OCI-LY7 (cell line): Measurements from ENCODE around the gene PLEKHM3. TPM values are rescaled to one million over a fixed set of nuclear protein-coding genes. Genes with fewer than 3 reads are reported as not detected.

ENCODE experiments used
- BruUV-seq: library from RNA; stranded (reverse); fragments of 400-500 nt; replicated peaks from 2 replicates; lab custom pipeline; 2021; lab: Mats Ljungman, UMichigan
- CTCF ChIA-PET: fragments of 300-600 bp; sonication (Branson Sonifier 250); formaldehyde crosslinking; loops from one replicate; lab custom pipeline; 2022; ENCODE audit warnings: antibody characterized with exemption; ENCODE audit not compliant: unreplicated experiment; lab: Charles Lee
- POLR2A ChIA-PET: fragments of 300-600 bp; sonication (Branson Sonifier 250); formaldehyde crosslinking; loops from one replicate; lab custom pipeline; 2022; ENCODE audit warnings: antibody characterized with exemption; lab: Charles Lee
- DNase-seq: peaks from one replicate; pipeline ENCODE4 v3.0.0-alpha.2; 2015; ENCODE audit warnings: low spot score
- H2AFZ ChIP-seq: fragments of 200-600 bp; sonication (generic), shearing (Covaris generic); 2 replicates; pipeline ENCODE4 v1.6.1; 2014; ENCODE audit warnings: mild to moderate bottlenecking, antibody characterized with exemption, low read length, moderate library complexity
- H3K27ac ChIP-seq: fragments of 200-600 bp; sonication (generic); 2 replicates; pipeline ENCODE4 v1.5.1; 2014; ENCODE audit warnings: mixed run types, low read depth, mild to moderate bottlenecking, moderate library complexity, low read length, inconsistent platforms; ENCODE audit not compliant: poor library complexity, severe bottlenecking
- H3K36me3 ChIP-seq: fragments of 200-600 bp; sonication (generic); 2 replicates; pipeline ENCODE4 v1.6.1; 2014; ENCODE audit warnings: mild to moderate bottlenecking, antibody characterized with exemption, low read length, moderate library complexity, mixed read lengths; ENCODE audit not compliant: insufficient read depth
- H3K4me1 ChIP-seq: fragments of 200-600 bp; sonication (generic); 2 replicates; pipeline ENCODE4 v1.5.1; 2014; ENCODE audit warnings: mild to moderate bottlenecking, low read length; ENCODE audit not compliant: insufficient read depth, poor library complexity, severe bottlenecking
- H3K4me2 ChIP-seq: fragments of 200-600 bp; sonication (generic); 2 replicates; pipeline ENCODE4 v1.6.1; 2014; ENCODE audit warnings: mild to moderate bottlenecking, low read length
- H3K4me3 ChIP-seq: fragments of 200-600 bp; sonication (generic); 2 replicates; pipeline ENCODE4 v1.5.1; 2014; ENCODE audit warnings: mild to moderate bottlenecking, low read depth, low read length; ENCODE audit not compliant: poor library complexity, severe bottlenecking
- H3K79me2 ChIP-seq: fragments of 200-600 bp; sonication (generic); 2 replicates; pipeline ENCODE4 v1.6.1; 2016; ENCODE audit warnings: low read depth, mild to moderate bottlenecking, low read length, moderate library complexity, mixed read lengths; ENCODE audit not compliant: insufficient read depth
- H3K9me2 ChIP-seq: fragments of 200-600 bp; sonication (generic); 2 replicates; pipeline ENCODE4 v1.6.1; 2016; ENCODE audit warnings: mild to moderate bottlenecking, low read length, mixed read lengths; ENCODE audit not compliant: insufficient read depth
- H3K9me3 ChIP-seq: fragments of 200-600 bp; sonication (generic); 2 replicates; pipeline ENCODE4 v1.6.1; 2014; ENCODE audit warnings: mild to moderate bottlenecking, mixed run types, low read length, mixed read lengths
- H4K20me1 ChIP-seq: fragments of 200-600 bp; sonication (generic); 2 replicates; pipeline ENCODE4 v1.6.1; 2014; ENCODE audit warnings: mild to moderate bottlenecking, antibody characterized with exemption, low read length, moderate library complexity, mixed read lengths; ENCODE audit not compliant: insufficient read depth
- CTCF ChIP-seq: fragments of 200-600 bp; sonication (generic); conservative IDR thresholded peaks from 2 replicates; pipeline ENCODE4 v1.5.1; 2014; ENCODE audit warnings: mild to moderate bottlenecking, antibody characterized with exemption, low read length, moderate library complexity, mixed read lengths
- EZH2phosphoT487 ChIP-seq: fragments of 200-600 bp; sonication (generic); IDR thresholded peaks from 2 replicates; pipeline ENCODE4 v1.6.1; 2018; ENCODE audit warnings: low read depth, borderline replicate concordance, mild to moderate bottlenecking, mixed run types, antibody characterized with exemption, low read length, moderate library complexity, mixed read lengths
- intact Hi-C: fragments of 100-400 bp; cut with micrococcal nuclease; formaldehyde crosslinking; loops from one replicate; pipeline ENCODE4 v1.10.0; 2022; ENCODE audit not compliant: unreplicated experiment
- total RNA-seq, 2 experiments: library from RNA; depleted of rRNA in 1 of 2; stranded (reverse); fragments of >200 nt in 1 of 2; shearing (Covaris generic) in 1 of 2; gene quantifications; 2 replicates each; pipeline ENCODE4 v1.2.3, GENCODE V29; 2014 to 2022

PLEKHM3 gene
- total RNA-seq, 2 experiments from 2014 or later, result 3.7 to 6.3 TPM

GRCh38 chr2:208065476-208065875 lies 40.1 kb upstream of the PLEKHM3 start:
- H3K4me3 ChIP-seq, result no peak overlapping the region
- no peaks in the 10 kb centered on the region for H3K36me3 ChIP-seq
- intact Hi-C loops, result no loop called here
- BruUV-seq, result no TSS peak
- H3K4me1 ChIP-seq, result no peaks in the 10 kb centered on the region
- no peak for DNase-seq
- H3K9me3 ChIP-seq, result no peaks in the 10 kb centered on the region
- CTCF ChIA-PET, result no interaction called here
- no peak overlapping the region for H3K27ac ChIP-seq
- TF ChIP-seq EZH2phosphoT487 (no peak), CTCF (no peak)
- no peak overlapping the region for H3K4me2 ChIP-seq
- H4K20me1 ChIP-seq, result no peaks in the 10 kb centered on the region
- H2AFZ ChIP-seq, result no peak overlapping the region
- POLR2A ChIA-PET, result no interaction called here
- no peaks in the 10 kb centered on the region for H3K9me2 ChIP-seq
- H3K79me2 ChIP-seq, result no peaks in the 10 kb centered on the region

- CTCF ChIA-PET, result no interaction called here
- Histone ChIP-seq H3K4me2 (no peak overlapping the region), H2AFZ (no peak overlapping the region), H3K36me3 (no peaks in the 10 kb centered on the region), H3K4me3 (no peak overlapping the region), H3K79me2 (no peaks in the 10 kb centered on the region), H4K20me1 (no peaks in the 10 kb centered on the region), H3K27ac (no peak overlapping the region), H3K4me1 (no peaks in the 10 kb centered on the region), H3K9me2 (no peaks in the 10 kb centered on the region), H3K9me3 (no peaks in the 10 kb centered on the region)
- no TSS peak for BruUV-seq
- DNase-seq, result no peak
- POLR2A ChIA-PET, result no interaction called here
- no peak for TF ChIP-seq EZH2phosphoT487
- TF ChIP-seq CTCF, result no peak
- intact Hi-C loops, result no loop called here
These were observed 39.1 kb upstream of the PLEKHM3 start for GRCh38 chr2:208064220-208064961.

GRCh38 chr2:208062961-208063360 lies 37.6 kb upstream of the PLEKHM3 start:
- Histone ChIP-seq H3K79me2 (no peaks in the 10 kb centered on the region), H3K4me1 (no peaks in the 10 kb centered on the region), H3K4me3 (no peak overlapping the region), H3K9me2 (no peaks in the 10 kb centered on the region), H3K4me2 (no peak overlapping the region), H2AFZ (no peak overlapping the region), H4K20me1 (no peaks in the 10 kb centered on the region), H3K27ac (no peak overlapping the region), H3K9me3 (no peaks in the 10 kb centered on the region), H3K36me3 (no peaks in the 10 kb centered on the region)
- POLR2A ChIA-PET, result no interaction called here
- CTCF ChIA-PET, result no interaction called here
- TF ChIP-seq CTCF (no peak), EZH2phosphoT487 (no peak)
- intact Hi-C loops, result no loop called here
- BruUV-seq, result no TSS peak
- DNase-seq, result no peak
